ENCODE results near the gene GDPD4.
A peak's percentile ranks its signal among the peaks of the same experiment; 100 is the strongest.

GDPD4 gene

GRCh38 chr11:77294040-77294439 is 7.4 kb downstream of the GDPD4 start:
- DNase-seq = no peak

DNA sequence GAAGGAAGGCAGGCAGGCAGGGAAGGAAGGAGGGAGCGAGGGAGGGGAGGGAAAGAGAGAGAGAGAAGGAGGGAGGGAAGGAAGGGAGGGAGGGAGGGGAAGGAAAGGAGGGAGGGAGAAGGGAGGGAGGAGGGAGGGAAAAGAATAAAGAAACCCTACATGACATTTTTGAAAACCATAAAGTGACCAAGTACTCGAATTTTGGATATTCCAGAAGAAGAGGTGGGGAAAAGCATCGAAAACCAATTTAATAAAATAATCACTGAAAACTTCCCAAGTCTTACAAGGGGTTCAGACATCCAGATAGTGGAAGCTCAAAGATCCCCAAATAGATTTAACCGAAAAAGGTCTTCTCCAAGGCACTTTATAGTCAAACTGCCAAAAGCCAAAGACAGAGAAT is 11.7 kb downstream of the GDPD4 start:
- DNase-seq = no peak

GRCh38 chr11:77287615-77288273 is 13.7 kb downstream of the GDPD4 start:
- DNase-seq = peak; percentile 24

DNA sequence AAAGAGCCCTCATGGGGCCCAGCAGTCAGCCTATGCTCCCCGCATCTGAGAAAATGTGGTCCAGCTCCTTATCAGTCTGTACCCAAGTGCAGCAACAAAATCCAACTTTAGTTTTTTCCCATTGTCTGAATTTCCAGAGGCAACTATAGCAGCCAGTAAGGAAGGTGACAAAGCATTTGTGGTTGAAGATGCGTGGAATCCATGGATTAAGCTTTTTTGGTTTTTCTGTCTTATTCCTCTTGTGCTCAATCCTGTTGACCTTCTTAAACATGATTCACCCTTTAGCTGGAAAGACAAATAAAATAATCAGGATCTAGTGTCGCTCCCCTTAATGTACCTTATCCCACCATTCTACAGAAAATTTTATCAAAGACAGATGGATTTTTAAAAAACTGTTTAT is 14.3 kb downstream of the GDPD4 start:
- no peak for DNase-seq

DNA sequence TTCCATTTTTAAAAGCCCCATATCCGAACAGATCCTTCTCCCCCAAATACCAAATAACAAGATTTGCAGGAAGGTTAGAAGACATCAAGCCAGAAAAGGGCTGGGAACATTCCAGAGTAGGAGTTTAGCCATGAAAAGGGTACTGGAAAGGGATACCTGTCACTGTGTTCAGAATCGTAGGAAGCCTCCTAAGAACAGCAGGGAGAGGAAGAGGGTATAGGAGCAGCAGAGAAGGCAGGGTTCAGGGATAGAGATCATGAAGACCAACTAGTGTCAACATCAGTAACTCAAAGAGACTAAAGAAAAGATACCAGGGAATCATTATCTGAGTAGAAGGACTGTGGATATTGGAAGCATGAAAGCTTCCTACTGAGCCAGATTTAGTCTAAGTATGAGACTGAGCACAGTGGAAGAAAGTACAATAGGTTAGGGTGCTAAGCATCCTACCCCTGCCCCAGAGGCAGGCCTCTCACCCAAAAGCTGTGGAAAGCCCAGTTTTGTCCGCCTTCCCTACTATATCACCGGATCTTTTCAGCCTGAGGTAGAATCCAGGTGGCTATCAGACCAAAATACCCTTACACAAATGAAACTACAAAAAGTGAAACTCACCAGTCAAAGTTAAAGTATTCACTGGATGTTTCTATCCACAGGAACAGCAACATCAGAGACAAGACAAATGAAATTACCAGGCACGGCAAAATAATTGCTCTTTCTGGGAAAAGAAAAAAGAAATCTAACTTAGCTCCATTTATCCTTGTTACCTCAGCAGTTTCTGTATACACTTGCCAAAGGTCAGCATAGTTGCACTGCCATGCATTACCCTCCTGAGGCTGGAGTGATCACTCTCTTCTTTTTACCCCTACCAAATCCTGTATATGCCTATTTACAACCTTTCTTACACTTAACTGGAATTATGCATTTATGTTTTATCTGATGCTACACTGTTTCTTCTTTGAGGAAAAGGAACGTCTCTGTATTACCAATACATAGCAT is 16.7 kb downstream of the GDPD4 start:
- no peak for DNase-seq

GRCh38 chr11:77283101-77283500 is 18.4 kb downstream of the GDPD4 start:
- DNase-seq = no peak

GRCh38 chr11:77278595-77279506 is 22.6 kb downstream of the GDPD4 start:
- no peak for DNase-seq

GRCh38 chr11:77276271-77276670 is 25.2 kb downstream of the GDPD4 start:
- DNase-seq = no peak

DNA sequence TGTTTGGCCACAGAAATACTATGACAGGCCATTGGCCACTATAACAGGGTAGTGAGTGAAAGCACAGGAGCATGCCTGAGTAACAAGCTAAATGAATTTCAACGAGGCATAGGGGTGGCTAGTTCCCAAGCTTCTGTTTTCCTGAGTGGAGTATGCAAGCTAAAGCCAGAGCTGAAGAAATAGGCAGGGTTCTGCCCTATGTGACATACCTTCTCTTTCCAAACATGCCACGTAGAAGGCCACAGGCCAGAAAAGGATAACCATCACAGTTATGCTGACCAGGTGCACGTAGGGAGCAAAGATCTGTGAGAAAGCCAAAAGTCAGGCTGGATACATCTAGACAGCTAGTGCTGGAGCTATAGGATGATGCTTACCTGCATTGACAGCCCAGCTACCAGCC is 30.6 kb downstream of the GDPD4 start:
- no peak for DNase-seq

DNA sequence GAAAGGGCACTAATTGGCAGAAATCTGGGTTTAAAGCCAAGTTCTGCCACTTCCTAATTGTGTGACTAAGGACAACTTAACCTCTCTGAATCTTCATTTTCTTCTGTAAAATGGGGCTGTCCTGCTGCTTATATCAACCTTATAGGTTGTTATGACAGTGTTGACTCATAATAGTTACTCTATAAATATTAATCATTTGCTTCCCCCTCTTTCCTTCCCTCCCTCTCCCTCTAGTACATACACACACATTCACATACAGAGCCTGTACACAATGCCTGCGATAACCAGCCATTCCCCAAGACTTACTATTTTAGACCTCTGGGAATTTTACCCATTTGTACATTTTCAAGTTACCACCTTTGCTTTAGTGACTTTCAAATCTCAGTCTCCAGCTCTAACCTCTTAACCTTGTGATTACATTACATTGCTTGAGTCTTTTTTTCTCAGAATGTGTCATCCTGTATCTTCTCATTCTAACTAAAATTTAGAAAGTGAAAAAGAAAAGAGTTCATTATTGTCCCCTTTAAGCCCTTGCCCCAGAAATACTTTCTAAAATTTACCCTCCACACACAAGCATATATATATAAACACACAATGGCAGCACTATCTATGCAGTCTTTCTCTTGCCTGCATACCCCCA is 31.9 kb downstream of the GDPD4 start:
- no peak for DNase-seq

DNA sequence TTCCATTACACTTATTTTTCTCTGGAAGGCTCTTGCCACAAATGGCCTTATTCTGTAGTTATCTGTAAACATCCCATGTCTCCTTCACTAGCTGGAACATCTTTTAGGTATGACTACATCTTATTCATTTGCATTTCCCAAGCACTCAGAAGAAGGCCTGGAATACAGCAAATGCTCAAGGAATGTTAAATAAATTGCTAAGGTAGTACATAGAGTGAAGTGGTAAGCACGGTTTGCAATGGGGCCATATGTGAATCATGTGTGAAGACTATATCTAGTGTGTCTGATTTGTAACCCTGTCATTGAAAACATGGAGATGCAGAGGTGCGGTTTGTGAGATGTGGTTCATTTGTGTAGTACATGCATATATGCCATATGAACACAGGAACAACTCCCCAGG is 33.5 kb downstream of the GDPD4 start:
- no peak for DNase-seq

DNA sequence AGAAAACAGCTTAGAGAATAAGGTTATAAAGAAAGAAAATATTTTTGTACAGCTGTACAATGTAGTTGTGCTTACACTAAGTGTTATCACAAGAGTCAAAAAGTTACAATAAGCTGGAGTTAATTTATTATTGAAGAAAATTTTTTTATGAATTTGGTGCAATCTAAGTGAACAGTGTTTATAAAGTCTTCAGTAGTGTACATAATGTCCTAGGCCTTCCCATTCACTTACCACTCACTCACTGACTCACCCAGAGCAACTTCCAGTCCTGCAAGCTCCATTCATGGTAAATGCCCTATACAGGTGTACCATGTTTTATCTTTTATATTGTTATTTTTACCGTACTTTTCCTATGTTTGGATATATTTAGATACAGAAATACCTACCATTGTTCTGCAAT is 34.7 kb downstream of the GDPD4 start:
- no peak for DNase-seq

- no peak for DNase-seq
These were observed 38.7 kb downstream of the GDPD4 start for GRCh38 chr11:77262803-77263202.

DNA sequence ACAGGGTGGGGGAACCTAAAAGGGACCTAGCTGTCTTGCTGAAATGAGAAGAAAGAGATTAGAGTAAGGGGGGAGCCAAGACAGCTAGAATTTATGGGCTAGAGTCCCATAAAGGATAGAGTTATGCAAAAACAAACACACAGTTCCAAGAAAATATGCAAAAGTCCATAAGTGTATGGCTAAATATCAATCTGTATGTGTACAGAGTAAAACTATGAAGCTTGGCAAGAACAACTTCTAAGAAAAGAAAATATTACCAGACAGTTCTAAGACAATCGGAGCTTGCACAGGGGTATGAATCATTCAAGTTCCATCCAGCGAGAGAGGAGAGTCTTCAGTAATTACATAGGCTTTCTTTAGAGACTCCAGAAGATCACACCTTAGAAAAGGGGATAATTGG is 41.8 kb downstream of the GDPD4 start:
- DNase-seq = no peak

GRCh38 chr11:77253690-77254089 is 47.8 kb downstream of the GDPD4 start:
- no peak for DNase-seq

GRCh38 chr11:77252555-77253270 is 48.8 kb downstream of the GDPD4 start:
- no peak for DNase-seq

GRCh38 chr11:77250881-77251640 is 50.4 kb downstream of the GDPD4 start:
- DNase-seq = no peak

- DNase-seq = no peak
These were observed 52.1 kb downstream of the GDPD4 start for GRCh38 chr11:77249427-77249826.

DNA sequence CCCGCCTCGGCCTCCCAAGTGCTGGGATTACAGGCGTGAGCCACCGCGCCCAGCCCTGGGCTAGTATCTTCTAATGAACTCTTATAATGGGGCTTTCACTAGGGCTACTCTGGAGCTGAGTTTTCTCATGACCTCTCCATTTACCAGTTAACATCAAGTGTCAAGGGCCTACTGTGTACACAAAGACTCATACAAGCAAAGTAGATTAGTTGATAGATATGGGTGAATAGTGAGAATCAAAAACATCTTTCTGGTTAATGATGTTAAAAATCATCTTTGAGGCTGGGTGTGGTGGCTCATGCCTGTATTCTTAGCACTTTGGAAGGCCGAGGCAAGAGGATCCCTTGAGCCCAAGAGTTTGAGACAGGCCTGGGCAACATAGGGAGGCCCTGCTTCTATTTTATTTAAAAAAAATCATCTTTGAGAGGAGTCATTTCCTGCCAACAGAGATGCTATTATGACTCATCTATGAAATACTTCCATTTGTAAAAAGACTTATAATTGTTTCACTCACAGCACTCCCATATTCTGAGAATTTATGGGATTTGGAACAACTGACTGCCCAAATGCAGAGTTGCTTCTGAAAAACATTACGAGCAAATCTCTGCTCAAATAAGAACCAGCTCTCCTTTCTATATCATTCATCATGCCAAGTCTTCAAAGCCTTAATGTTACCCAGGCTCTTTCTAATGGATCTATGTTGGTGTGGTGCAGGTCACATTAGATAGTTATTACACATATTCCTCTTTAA is 57.0 kb downstream of the GDPD4 start:
- no peak for DNase-seq

GRCh38 chr11:77236901-77237300 is 64.6 kb downstream of the GDPD4 start:
- DNase-seq = no peak
